GM18907 (cell line): ENCODE results near the gene CSNK1D.

Experiments used
- ATAC-seq: cut with Tn5 transposase; IDR thresholded peaks from one replicate; pipeline ENCODE4 v1.9.1; 2021; ENCODE audit warnings: mild to moderate bottlenecking, moderate library complexity; ENCODE audit not compliant: unreplicated experiment

Gene CSNK1D

GRCh38 chr17:82241183-82241925 is 32.1 kb downstream of the CSNK1D start:
- ATAC-seq, result no peak

- no peak for ATAC-seq
Measured at GRCh38 chr17:82240506-82241182, 32.9 kb downstream of the CSNK1D start.

- ATAC-seq, result no peak
Measured at GRCh38 chr17:82239926-82240505, 33.5 kb downstream of the CSNK1D start.

- ATAC-seq, result no peak
Measured at GRCh38 chr17:82239401-82239925, 34.0 kb downstream of the CSNK1D start.

- no peak for ATAC-seq
Measured at GRCh38 chr17:82238472-82239201, 34.9 kb downstream of the CSNK1D start.

- ATAC-seq, result no peak
Measured at GRCh38 chr17:82237746-82238471, 35.6 kb downstream of the CSNK1D start.

- no peak for ATAC-seq
Measured at GRCh38 chr17:82237083-82237745, 36.3 kb downstream of the CSNK1D start.

- ATAC-seq, result no peak
Measured at GRCh38 chr17:82236142-82236971, 37.1 kb downstream of the CSNK1D start.

GRCh38 chr17:82235775-82236141 is 37.7 kb downstream of the CSNK1D start:
- no peak for ATAC-seq

GRCh38 chr17:82235056-82235774 is 38.3 kb downstream of the CSNK1D start:
- no peak for ATAC-seq

- no peak for ATAC-seq
Measured at GRCh38 chr17:82234211-82235055, 39.1 kb downstream of the CSNK1D start.

- no peak for ATAC-seq
Measured at GRCh38 chr17:82232876-82233785, 40.4 kb downstream of the CSNK1D start.

GRCh38 chr17:82232322-82232820 is 41.1 kb downstream of the CSNK1D start:
- no peak for ATAC-seq

GRCh38 chr17:82231562-82232321 is 41.8 kb downstream of the CSNK1D start:
- ATAC-seq, result no peak

- ATAC-seq, result no peak
Measured at GRCh38 chr17:82231312-82231561, 42.3 kb downstream of the CSNK1D start.
